ENCODE results near the gene NYNRIN. TPM values are rescaled to one million over a fixed set of nuclear protein-coding genes. Genes with fewer than 3 reads are reported as not detected.

Gene NYNRIN
- total and polyA plus RNA-seq, 2 of the 8 experiments (the other 6 are each of a cell fraction or from before 2014, with no cell fraction given): 15.2 to 18.3 TPM

DNA sequence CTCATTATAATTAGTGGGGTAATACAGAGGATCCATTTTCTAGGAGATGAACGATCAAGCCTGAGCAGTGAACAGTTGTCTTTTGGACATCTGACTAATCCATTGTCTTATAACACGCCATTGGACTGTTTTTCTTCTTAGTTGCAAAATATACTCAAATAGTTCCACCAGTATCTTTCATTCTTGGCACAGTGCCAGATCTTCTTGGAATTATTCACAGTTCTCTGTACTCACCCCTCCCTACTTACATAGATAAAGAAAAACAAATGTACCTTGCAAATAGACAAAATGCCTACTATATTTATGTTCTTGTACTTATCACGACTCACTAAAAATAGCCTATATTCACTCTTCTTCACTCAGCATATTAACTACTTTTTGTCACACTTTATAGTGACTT lies 26.9 kb downstream of the NYNRIN start:
- no peak for FAIRE-seq
- 87% methylated on average over 3 of the region's 3 CpGs; no CpG with 5 or more reads in 1 of the 2 experiments for WGBS, 2 experiments (ENCODE audit: extremely low coverage in 1 of 2, insufficient coverage in 1 of 2, insufficient read length in 1 of 2, insufficient replicate concordance in 2 of 2, low coverage in 1 of 2, low lambda C conversion rate in 2 of 2, missing lambda C conversion rate in 1 of 2)
- no peak for DNase-seq (ENCODE audit: low read depth in 1 of 2, low spot score in 2 of 2)
- Histone ChIP-seq H3K14ac (ENCODE audit: insufficient read length) (no peak overlapping the region), H2BK12ac (ENCODE audit: low read depth, low read length) (no peak overlapping the region), H3K56ac (replicated peaks; ENCODE audit: insufficient read length, low read depth, low read length) (no peak overlapping the region), H2AFZ (ENCODE audit: low read length) (no peak overlapping the region), H2BK120ac (replicated peaks; ENCODE audit: low read depth, low read length) (no peak overlapping the region), H3K27ac (ENCODE audit: low read depth, low read length) (no peak overlapping the region), H3K9me3 (ENCODE audit: insufficient read depth in 2 of 2, low read depth in 1 of 2, low read length in 1 of 2) (no peaks in the 10 kb centered on the region), H3K4ac (replicated peaks; ENCODE audit: insufficient read length, low read depth, low read length) (no peak overlapping the region), H3K23ac (ENCODE audit: insufficient read length) (no peak overlapping the region), H3K23me2 (ENCODE audit: low read depth, low read length) (peaks cover 4% of the 10 kb centered on the region; the same call in 1 of the 2 replicates), H4K8ac (ENCODE audit: extremely low read depth, insufficient read depth, low read length) (no peak overlapping the region), H4K5ac (ENCODE audit: insufficient read length, low read depth, low read length) (no peak overlapping the region), H3K79me2 (ENCODE audit: control insufficient read depth in 1 of 2, insufficient read depth in 2 of 2, low read length in 2 of 2) (no peaks in the 10 kb centered on the region), H3K79me1 (ENCODE audit: low read depth, low read length) (no peaks in the 10 kb centered on the region), H3K4me1 (replicated peaks in 1 of 4; ENCODE audit: control insufficient read depth in 3 of 4, insufficient read depth in 4 of 4, low read length in 3 of 4) (peaks cover 0 to 13% (median 9%) of the 10 kb centered on the region in 4 experiments; a peak in 6 of 7 replicates), H2AK5ac (ENCODE audit: low read depth, low read length) (no peak overlapping the region), H3K4me3 (ENCODE audit: extremely low read depth in 1 of 4, insufficient read depth in 2 of 4, low read depth in 3 of 4, low read length in 4 of 4) (no peak overlapping the region), H4K91ac (replicated peaks; ENCODE audit: insufficient read length, low read length) (no peak overlapping the region), H2BK5ac (ENCODE audit: low read depth, low read length) (no peak overlapping the region), H3K4me2 (ENCODE audit: insufficient read depth in 1 of 2, low read depth in 2 of 2, low read length in 2 of 2) (no peak overlapping the region), H2BK15ac (ENCODE audit: low read length) (no peak overlapping the region), H2BK20ac (ENCODE audit: low read length) (no peak overlapping the region), H3K18ac (ENCODE audit: extremely low read depth, low read length) (no peak overlapping the region), H3K9ac (replicated peaks in 1 of 4; ENCODE audit: extremely low read depth in 1 of 4, low read depth in 3 of 4, low read length in 3 of 4) (no peak overlapping the region), H3K27me3 (replicated peaks in 1 of 4; ENCODE audit: control insufficient read depth in 3 of 4, extremely low read depth in 1 of 4, insufficient read depth in 3 of 4, low read length in 3 of 4) (peaks cover 0 to 20% (median 1%) of the 10 kb centered on the region in 4 experiments; a peak in 3 of 7 replicates), H4K20me1 (replicated peaks in 1 of 2; ENCODE audit: control insufficient read depth in 1 of 2, insufficient read depth in 2 of 2, low read length in 2 of 2) (no peaks in the 10 kb centered on the region), H3K36me3 (ENCODE audit: control insufficient read depth in 2 of 4, insufficient read depth in 4 of 4, low read length in 3 of 4) (no peaks in the 10 kb centered on the region)
- TF ChIP-seq, protein P1, sequence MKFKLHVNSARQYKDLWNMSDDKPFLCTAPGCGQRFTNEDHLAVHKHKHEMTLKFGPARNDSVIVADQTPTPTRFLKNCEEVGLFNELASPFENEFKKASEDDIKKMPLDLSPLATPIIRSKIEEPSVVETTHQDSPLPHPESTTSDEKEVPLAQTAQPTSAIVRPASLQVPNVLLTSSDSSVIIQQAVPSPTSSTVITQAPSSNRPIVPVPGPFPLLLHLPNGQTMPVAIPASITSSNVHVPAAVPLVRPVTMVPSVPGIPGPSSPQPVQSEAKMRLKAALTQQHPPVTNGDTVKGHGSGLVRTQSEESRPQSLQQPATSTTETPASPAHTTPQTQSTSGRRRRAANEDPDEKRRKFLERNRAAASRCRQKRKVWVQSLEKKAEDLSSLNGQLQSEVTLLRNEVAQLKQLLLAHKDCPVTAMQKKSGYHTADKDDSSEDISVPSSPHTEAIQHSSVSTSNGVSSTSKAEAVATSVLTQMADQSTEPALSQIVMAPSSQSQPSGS (IDR thresholded peaks at IDR 0.05; ENCODE audit: low read length): no peak
- TF ChIP-seq BCL11A (IDR thresholded peaks at IDR 0.05; ENCODE audit: low read depth in 2 of 2, low read length in 2 of 2) (no peak), BACH1 (IDR thresholded peaks at IDR 0.05; ENCODE audit: low read length) (no peak), RFX5 (IDR thresholded peaks at IDR 0.05; ENCODE audit: borderline replicate concordance, low read depth, low read length) (no peak), MAFK (IDR thresholded peaks at IDR 0.05; ENCODE audit: low read depth, low read length) (no peak), POLR2AphosphoS5 (IDR thresholded peaks at IDR 0.05; ENCODE audit: low read depth, low read length) (no peak), HDAC2 (IDR thresholded peaks at IDR 0.05; ENCODE audit: borderline replicate concordance in 1 of 2, low read depth in 2 of 2, low read length in 2 of 2) (no peak), KDM4A (IDR thresholded peaks at IDR 0.05; ENCODE audit: low read depth, low read length, severe bottlenecking) (no peak), CREB1 (IDR thresholded peaks at IDR 0.05) (no peak), EGR1 (IDR thresholded peaks at IDR 0.05; ENCODE audit: borderline replicate concordance, low read depth, low read length) (no peak)
- TF ChIP-seq, protein P2, sequence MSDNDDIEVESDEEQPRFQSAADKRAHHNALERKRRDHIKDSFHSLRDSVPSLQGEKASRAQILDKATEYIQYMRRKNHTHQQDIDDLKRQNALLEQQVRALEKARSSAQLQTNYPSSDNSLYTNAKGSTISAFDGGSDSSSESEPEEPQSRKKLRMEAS (IDR thresholded peaks at IDR 0.05): no peak
- CTCF ChIA-PET (ENCODE audit: partially characterized antibody): interaction anchor here (1.0 to 21.3 kb wide), 8 partner anchors 11 to 97 kb away, joined by 3 to 664 read pairs (median 29); partner anchors contain the start of genes ADCY4, NFATC4 and RIPK3
- POLR2A ChIA-PET (ENCODE audit: partially characterized antibody): interaction anchor here (0.6 to 1.9 kb wide), 4 partner anchors 16 to 92 kb away, joined by 4 to 5 read pairs (median 4); partner anchors contain the start of gene SDR39U1

Data from H1 (cell line).